Neuronal stem cell (in vitro differentiated cells): ENCODE data around the gene PIP5KL1. TPM values are rescaled to one million over a fixed set of nuclear protein-coding genes. Genes with fewer than 3 reads are reported as not detected.

Experiments
- DNase-seq: peaks from one replicate; pipeline ENCODE4 v3.0.0-alpha.2; 2013; ENCODE audit warnings: low spot score
- H2AFZ ChIP-seq: one replicate; pipeline ENCODE4 v1.6.1; 2013; ENCODE audit warnings: mild to moderate bottlenecking, low read length, inconsistent platforms
- H2AK5ac ChIP-seq: 2 replicates; pipeline ENCODE4 v1.6.1; 2013; ENCODE audit warnings: low read depth, mild to moderate bottlenecking, inconsistent platforms, low read length, moderate library complexity, mixed read lengths
- H2BK120ac ChIP-seq: 2 replicates; pipeline ENCODE4 v1.6.1; 2013; ENCODE audit warnings: low read depth, mild to moderate bottlenecking, inconsistent platforms, low read length, moderate library complexity, mixed read lengths
- H2BK12ac ChIP-seq: one replicate; pipeline ENCODE4 v1.6.1; 2013; ENCODE audit warnings: low read length, inconsistent platforms
- H2BK15ac ChIP-seq: 2 replicates; pipeline ENCODE4 v1.6.1; 2013; ENCODE audit warnings: mild to moderate bottlenecking, low read length, inconsistent platforms, mixed read lengths
- H2BK5ac ChIP-seq: one replicate; pipeline ENCODE4 v1.6.1; 2013; ENCODE audit warnings: inconsistent platforms, mild to moderate bottlenecking, low read length, moderate library complexity
- H3K14ac ChIP-seq: one replicate; pipeline ENCODE4 v1.6.1; 2013; ENCODE audit warnings: low read length, inconsistent platforms
- H3K18ac ChIP-seq: 2 replicates; pipeline ENCODE4 v1.6.1; 2013; ENCODE audit warnings: low read length, inconsistent platforms
- H3K23ac ChIP-seq: 2 replicates; pipeline ENCODE4 v1.6.1; 2013; ENCODE audit warnings: low read depth, mild to moderate bottlenecking, mixed read lengths, low read length, inconsistent platforms; ENCODE audit not compliant: poor library complexity
- H3K27ac ChIP-seq: replicated peaks from 3 replicates; pipeline ENCODE4 v1.5.1; 2013; ENCODE audit warnings: low read length, inconsistent platforms
- H3K27me3 ChIP-seq, 3 experiments: 2 replicates each; pipeline ENCODE4 v1.6.1; 2013; ENCODE audit warnings: low read length in 3 of 3, mild to moderate bottlenecking in 2 of 3, inconsistent platforms in 1 of 3, low read depth in 1 of 3, mixed read lengths in 1 of 3, moderate library complexity in 1 of 3; ENCODE audit not compliant: control insufficient read depth in 3 of 3, insufficient read depth in 3 of 3
- H3K36me3 ChIP-seq, 2 donors: replicated peaks in 1 of 2; 2 replicates each; pipeline ENCODE4 v1.6.1; 2013; ENCODE audit warnings: low read length in 2 of 2; ENCODE audit not compliant: control insufficient read depth in 2 of 2, insufficient read depth in 2 of 2
- H3K4ac ChIP-seq: 2 replicates; pipeline ENCODE4 v1.6.1; 2013; ENCODE audit warnings: inconsistent platforms, mild to moderate bottlenecking, low read length, moderate library complexity
- H3K4me1 ChIP-seq, 2 donors: 1 replicate in 1 of 2; 2 replicates in 1 of 2; pipeline ENCODE4 v1.6.1; 2013; ENCODE audit warnings: low read length in 2 of 2, low read depth in 1 of 2; ENCODE audit not compliant: control insufficient read depth in 2 of 2, insufficient read depth in 1 of 2
- H3K4me2 ChIP-seq: one replicate; pipeline ENCODE4 v1.6.1; 2013; ENCODE audit warnings: mild to moderate bottlenecking, low read length, inconsistent platforms; ENCODE audit not compliant: insufficient read depth, poor library complexity, severe bottlenecking
- H3K4me3 ChIP-seq, 2 donors: 2 replicates each; pipeline ENCODE4 v1.5.1; 2013; ENCODE audit warnings: low read length in 2 of 2, mild to moderate bottlenecking in 2 of 2, inconsistent platforms in 1 of 2, moderate library complexity in 1 of 2
- H3K79me1 ChIP-seq: one replicate; pipeline ENCODE4 v1.6.1; 2013; ENCODE audit warnings: low read depth, mild to moderate bottlenecking, inconsistent platforms, low read length, moderate library complexity
- H3K9ac ChIP-seq: one replicate; pipeline ENCODE4 v1.6.1; 2013; ENCODE audit warnings: mild to moderate bottlenecking, low read depth, low read length, inconsistent platforms; ENCODE audit not compliant: poor library complexity
- H3K9me3 ChIP-seq, 2 donors: replicated peaks in 1 of 2; 2 replicates each; pipeline versions ENCODE3 to v1.6.1; 2013; ENCODE audit warnings: low read length in 2 of 2, mild to moderate bottlenecking in 2 of 2, inconsistent platforms in 1 of 2, low read depth in 1 of 2, mixed read lengths in 1 of 2, moderate library complexity in 1 of 2; ENCODE audit not compliant: control insufficient read depth in 2 of 2, insufficient read depth in 1 of 2
- H4K8ac ChIP-seq: one replicate; pipeline ENCODE4 v1.6.1; 2013; ENCODE audit warnings: low read depth, mild to moderate bottlenecking, inconsistent platforms, low read length, moderate library complexity
- H4K91ac ChIP-seq: one replicate; pipeline ENCODE4 v1.6.1; 2013; ENCODE audit warnings: low read length, low read depth, mild to moderate bottlenecking, inconsistent platforms; ENCODE audit not compliant: poor library complexity
- WGBS, 2 donors: extraction: QIAGEN DNeasy Blood & Tissue Kit; methylation state at CpG; one replicate each; pipeline ENCODE4 v1.1.7; 2013; ENCODE audit warnings: missing lambda C conversion rate in 2 of 2, mixed read lengths in 1 of 2; ENCODE audit not compliant: insufficient read length in 2 of 2, insufficient replicate concordance in 1 of 2; ENCODE audit errors: extremely low coverage in 2 of 2; 5-methylcytosine and 5-hydroxymethylcytosine counted together
- polyA plus RNA-seq, 2 experiments: library from polyadenylated mRNA; stranded (reverse); fragments of 200-250 nt; gene quantifications; one replicate each; pipeline ENCODE4 v1.2.3, GENCODE V29; 2013

PIP5KL1 gene, protein sequence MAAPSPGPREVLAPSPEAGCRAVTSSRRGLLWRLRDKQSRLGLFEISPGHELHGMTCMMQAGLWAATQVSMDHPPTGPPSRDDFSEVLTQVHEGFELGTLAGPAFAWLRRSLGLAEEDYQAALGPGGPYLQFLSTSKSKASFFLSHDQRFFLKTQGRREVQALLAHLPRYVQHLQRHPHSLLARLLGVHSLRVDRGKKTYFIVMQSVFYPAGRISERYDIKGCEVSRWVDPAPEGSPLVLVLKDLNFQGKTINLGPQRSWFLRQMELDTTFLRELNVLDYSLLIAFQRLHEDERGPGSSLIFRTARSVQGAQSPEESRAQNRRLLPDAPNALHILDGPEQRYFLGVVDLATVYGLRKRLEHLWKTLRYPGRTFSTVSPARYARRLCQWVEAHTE
- polyA plus RNA-seq (2013, experiment 1 of 2) = 2.4 TPM
- 2.5 TPM for polyA plus RNA-seq (2013, experiment 2 of 2)

DNA sequence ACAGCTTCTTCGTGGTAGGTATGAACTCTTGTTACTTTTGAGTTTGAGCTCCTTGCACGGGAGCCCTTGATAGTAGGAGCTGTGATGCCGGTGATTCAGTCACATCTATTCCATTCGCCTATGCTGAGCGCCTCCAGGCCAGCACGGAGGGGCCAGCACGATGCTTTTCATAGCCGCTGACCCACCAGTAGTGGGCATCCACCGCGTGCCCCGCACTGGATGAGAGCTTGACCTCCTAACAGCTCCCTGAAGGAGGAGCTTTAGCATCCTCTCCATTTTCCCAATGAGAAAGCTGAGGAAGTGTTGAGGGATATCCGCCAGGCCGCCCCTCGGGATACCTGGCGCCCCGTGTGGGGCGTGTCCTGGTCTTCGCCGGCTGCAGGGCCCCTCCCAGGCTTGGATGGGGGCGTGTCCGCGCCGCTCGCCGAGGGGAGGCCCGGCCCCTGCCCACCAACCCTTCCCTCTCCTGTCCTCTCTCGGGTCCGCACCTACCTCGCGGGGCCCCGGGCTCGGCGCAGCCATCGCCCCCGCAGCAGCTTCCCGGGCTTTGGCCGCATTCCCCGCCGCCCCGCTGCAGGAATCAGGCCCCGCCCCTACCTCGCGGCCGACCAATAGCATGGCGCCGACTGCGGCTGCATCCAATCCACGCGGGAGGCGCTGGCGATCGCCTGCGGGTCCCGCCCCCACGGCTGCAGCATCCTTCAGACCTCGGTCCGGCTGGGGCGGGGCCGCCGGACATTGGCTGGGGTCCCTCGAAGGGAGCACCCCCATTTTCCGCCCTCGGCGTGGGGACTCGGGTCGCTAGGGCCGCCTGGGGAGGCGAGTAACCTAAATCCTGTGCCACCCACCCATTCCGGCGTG, at the start of gene PIP5KL1:
TSS of gene PIP5KL1 (minus strand) at position 547 of the 861 bp plus-strand sequence. CDS start at position 522, 25 bp downstream.
- Histone ChIP-seq H3K27me3 (peaks cover 2 to 43% (median 34%) of the 10 kb centered on the region in 3 experiments), H3K9ac (peak within 1 kb of the TSS; percentile 30), H2BK12ac (peak within 1 kb of the TSS; percentile 75), H4K91ac (no peak within 1 kb of the TSS), H2AK5ac (peak within 1 kb of the TSS; percentile 74), H3K14ac (peak within 1 kb of the TSS; percentile 63), H2BK5ac (no peak within 1 kb of the TSS), H3K9me3 (no peaks in the 10 kb centered on the region), H3K4me2 (peak within 1 kb of the TSS; percentile 80), H3K27ac (no peak within 1 kb of the TSS), H3K79me1 (peaks cover 2% of the 10 kb centered on the region), H4K8ac (no peak within 1 kb of the TSS), H3K4ac (no peak within 1 kb of the TSS), H2AFZ (peak within 1 kb of the TSS; percentile 97), H3K4me1 (peaks cover 15 to 23% of the 10 kb centered on the region in 2 donors), H3K4me3 (peak within 1 kb of the TSS; percentile 60 to 84), H3K23ac (peak within 1 kb of the TSS; percentile 57), H3K36me3 (peaks cover 2 to 11% of the 10 kb centered on the region in 2 donors), H2BK15ac (peak within 1 kb of the TSS; percentile 73), H3K18ac (peak within 1 kb of the TSS; percentile 83), H2BK120ac (no peak within 1 kb of the TSS)
- no CpG with 5 or more reads among the region's 70 CpGs for WGBS, 2 donors
- peak; percentile 85 for DNase-seq

DNA sequence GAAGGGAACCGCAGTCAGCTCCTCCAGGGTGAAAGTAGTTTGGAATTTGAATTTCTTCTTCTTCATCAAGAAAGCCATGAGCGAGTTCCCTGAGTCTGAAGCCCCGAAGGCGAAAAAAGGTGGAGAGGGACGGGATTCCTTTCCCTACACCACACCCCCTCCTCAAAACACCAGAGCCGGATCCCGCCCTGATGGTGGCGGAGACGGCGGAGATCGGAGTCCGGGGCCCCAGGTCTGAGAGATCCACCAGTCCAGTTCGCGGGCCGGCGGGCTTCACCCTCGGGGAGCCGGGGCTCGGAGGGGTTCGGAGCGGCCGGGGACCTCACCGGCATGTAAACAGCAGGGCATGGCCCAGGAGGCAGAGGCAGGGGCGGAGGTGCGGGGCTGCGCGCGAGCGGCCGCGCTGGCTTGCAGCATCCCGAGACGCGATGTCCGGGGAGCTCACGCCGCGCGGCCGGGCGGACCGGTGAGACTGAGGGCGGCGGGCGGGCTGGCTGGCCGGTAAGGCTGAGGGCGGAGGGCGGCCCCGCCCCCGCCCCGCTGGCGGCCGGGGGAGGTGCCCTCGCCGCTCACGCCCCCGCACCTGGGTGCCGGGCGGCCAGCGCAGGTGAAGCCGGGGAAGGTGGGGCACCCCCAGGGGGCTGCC, 49.6 kb upstream of the PIP5KL1 start:
- H3K4me2 ChIP-seq = peak overlapping the region; percentile 93
- H3K4ac ChIP-seq = peak overlapping the region; percentile 57
- peak overlapping the region; percentile 73 for H2AFZ ChIP-seq
- peak overlapping the region; percentile 76 to 93 for H3K4me3 ChIP-seq
- peak overlapping the region; percentile 66 for H3K14ac ChIP-seq
- no peak overlapping the region for H2BK15ac ChIP-seq
- no peak overlapping the region for H2BK12ac ChIP-seq
- peak overlapping the region; percentile 96 for H3K9ac ChIP-seq
- H3K18ac ChIP-seq = peak overlapping the region; percentile 94
- H3K36me3 ChIP-seq = peaks cover 0 to 9% of the 10 kb centered on the region in 2 donors
- no peaks in the 10 kb centered on the region for H3K27me3 ChIP-seq
- H3K9me3 ChIP-seq = no peaks in the 10 kb centered on the region
- no CpG with 5 or more reads among the region's 61 CpGs for WGBS, 2 donors
- peak overlapping the region; percentile 86 for H3K27ac ChIP-seq
- peak overlapping the region; percentile 44 for H2AK5ac ChIP-seq
- no peak overlapping the region for H2BK120ac ChIP-seq
- H3K23ac ChIP-seq = peak overlapping the region; percentile 77
- H4K91ac ChIP-seq = no peak overlapping the region
- DNase-seq = peak; percentile 32
- H4K8ac ChIP-seq = no peak overlapping the region
- no peaks in the 10 kb centered on the region for H3K79me1 ChIP-seq
- peak overlapping the region; percentile 61 for H2BK5ac ChIP-seq
- H3K4me1 ChIP-seq = peaks cover 25 to 33% of the 10 kb centered on the region in 2 donors

DNA sequence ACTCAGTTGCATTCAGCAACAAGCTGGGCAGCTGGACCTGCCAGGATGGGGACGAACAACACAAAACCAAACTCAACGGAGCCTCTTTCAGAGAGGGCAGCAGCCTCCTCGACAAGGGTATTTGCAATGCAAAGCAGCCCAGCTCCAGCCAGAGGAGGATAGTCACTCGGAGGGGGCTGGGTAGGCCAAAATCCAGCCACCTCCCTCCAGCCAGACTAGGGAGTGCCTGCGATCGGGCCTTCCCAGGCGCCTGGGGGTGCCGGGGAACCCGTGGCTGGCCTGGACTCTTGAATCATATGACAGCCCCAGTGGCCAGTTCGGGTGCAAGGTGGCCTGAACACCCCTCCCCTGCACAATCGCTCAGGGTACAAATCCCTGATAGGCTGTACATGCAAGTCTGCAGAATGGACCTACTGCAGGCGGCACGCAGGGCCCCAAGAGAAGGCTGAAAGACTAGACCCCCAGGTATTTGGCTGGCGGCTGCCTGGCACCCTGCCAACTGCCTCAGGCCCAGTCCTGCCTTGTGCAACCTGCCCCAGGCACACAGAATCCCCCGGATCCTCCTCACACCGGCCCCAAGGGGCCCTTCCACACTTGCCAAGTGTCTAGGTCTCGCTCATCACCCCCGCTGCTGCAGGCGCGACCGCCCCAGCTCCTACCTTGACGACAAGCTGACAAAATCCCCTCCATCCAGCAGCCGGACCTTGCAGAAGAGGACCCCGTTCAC, 48.9 kb upstream of the PIP5KL1 start:
- Histone ChIP-seq H3K9ac (peak overlapping the region; percentile 93), H3K23ac (peak overlapping the region; percentile 77), H3K27ac (peak overlapping the region; percentile 41), H3K4me1 (peaks cover 25 to 38% of the 10 kb centered on the region in 2 donors), H2BK15ac (no peak overlapping the region), H2AFZ (no peak overlapping the region), H2BK120ac (no peak overlapping the region), H3K79me1 (peaks cover 6% of the 10 kb centered on the region), H3K4me2 (peak overlapping the region; percentile 93), H3K18ac (peak overlapping the region; percentile 52), H3K36me3 (peaks cover 0 to 9% of the 10 kb centered on the region in 2 donors), H4K8ac (no peak overlapping the region), H2BK5ac (peak overlapping the region; percentile 61), H3K9me3 (no peaks in the 10 kb centered on the region), H3K4ac (no peak overlapping the region), H3K14ac (peak overlapping the region; percentile 66), H4K91ac (no peak overlapping the region), H3K4me3 (peak overlapping the region; percentile 76 to 93), H3K27me3 (no peaks in the 10 kb centered on the region), H2AK5ac (no peak overlapping the region), H2BK12ac (no peak overlapping the region)
- DNase-seq = no peak
- no CpG with 5 or more reads among the region's 24 CpGs for WGBS, 2 donors
